Common myeloid progenitor, CD34-positive (primary cell): ENCODE results near the gene PBX4.

Source experiments
- CTCF ChIA-PET: fragments of 350-600 bp; sonication (Branson Sonifier 250); formaldehyde crosslinking; loops from one replicate; lab custom pipeline; 2021; ENCODE audit warnings: antibody characterized with exemption; lab: Charles Lee
- POLR2A ChIA-PET: fragments of 350-600 bp; sonication (Branson Sonifier 250); formaldehyde crosslinking; loops from one replicate; lab custom pipeline; 2021; ENCODE audit warnings: antibody characterized with exemption; lab: Charles Lee
- DNase-seq, 3 donors: peaks; one replicate each; pipeline versions ENCODE4 v3.0.0 to v3.0.0-alpha.2; 2013
- H3K27ac ChIP-seq, 2 experiments: 1 replicate in 1 of 2; 2 replicates in 1 of 2; pipeline ENCODE4 v1.7.0; 2013; ENCODE audit warnings: inconsistent platforms in 2 of 2, low read length in 2 of 2, mild to moderate bottlenecking in 2 of 2, low read depth in 1 of 2, moderate library complexity in 1 of 2; ENCODE audit not compliant: severe bottlenecking in 2 of 2, insufficient read depth in 1 of 2, poor library complexity in 1 of 2
- H3K27me3 ChIP-seq, 5 experiments: replicated peaks in 2 of 5; 1 replicate in 3 of 5; 2 replicates in 2 of 5; pipeline versions ENCODE4 v1.6.1 to v1.7.0; 2013; ENCODE audit warnings: low read length in 4 of 5, mild to moderate bottlenecking in 2 of 5, moderate library complexity in 2 of 5, inconsistent platforms in 1 of 5; ENCODE audit not compliant: insufficient read depth in 5 of 5, control insufficient read depth in 4 of 5
- H3K36me3 ChIP-seq, 4 experiments: 1 replicate in 2 of 4; 2 replicates in 2 of 4; pipeline versions ENCODE4 v1.6.1 to v1.7.0; 2013; ENCODE audit warnings: low read length in 3 of 4, control low read depth in 1 of 4, mild to moderate bottlenecking in 1 of 4; ENCODE audit not compliant: control insufficient read depth in 4 of 4, insufficient read depth in 4 of 4
- H3K4me1 ChIP-seq, 4 experiments: 1 replicate in 3 of 4; 2 replicates in 1 of 4; pipeline versions ENCODE4 v1.6.1 to v1.7.1; 2013; ENCODE audit warnings: low read length in 3 of 4, mild to moderate bottlenecking in 3 of 4, control low read depth in 1 of 4, inconsistent platforms in 1 of 4, moderate library complexity in 1 of 4; ENCODE audit not compliant: control insufficient read depth in 4 of 4, insufficient read depth in 4 of 4; ENCODE audit errors: control extremely low read depth in 1 of 4
- H3K4me3 ChIP-seq, 7 experiments: 1 replicate in 4 of 7; 2 replicates in 3 of 7; pipeline versions ENCODE4 v1.5.1 to v1.7.0; 2013; ENCODE audit warnings: mild to moderate bottlenecking in 7 of 7, low read length in 6 of 7, moderate library complexity in 6 of 7, inconsistent platforms in 2 of 7, low read depth in 2 of 7, control low read depth in 1 of 7; ENCODE audit not compliant: insufficient read depth in 4 of 7, control insufficient read depth in 1 of 7; ENCODE audit errors: extremely low read depth in 1 of 7
- H3K9me3 ChIP-seq, 5 experiments: 1 replicate in 4 of 5; 2 replicates in 1 of 5; pipeline versions ENCODE4 v1.6.1 to v1.7.1; 2013; ENCODE audit warnings: low read length in 4 of 5, mild to moderate bottlenecking in 2 of 5, inconsistent platforms in 1 of 5, low read depth in 1 of 5, moderate library complexity in 1 of 5; ENCODE audit not compliant: control insufficient read depth in 4 of 5, insufficient read depth in 2 of 5; ENCODE audit errors: control extremely low read depth in 1 of 5
- WGBS: methylation state at CpG from one replicate; pipeline ENCODE4 v1.1.5; 2013; ENCODE audit not compliant: insufficient coverage; 5-methylcytosine and 5-hydroxymethylcytosine counted together

Gene PBX4

GRCh38 chr19:19550972-19551852, 67.3 kb downstream of the PBX4 start:
- Histone ChIP-seq H3K27me3 (peaks cover 0 to 6% (median 0%) of the 10 kb centered on the region in 5 experiments), H3K27ac (no peak overlapping the region), H3K9me3 (no peaks in the 10 kb centered on the region), H3K4me3 (no peak overlapping the region), H3K36me3 (no peaks in the 10 kb centered on the region), H3K4me1 (no peaks in the 10 kb centered on the region)
- no peak for DNase-seq
- ChIA-PET CTCF (interaction anchor here (0.6 to 5.6 kb wide), 6 partner anchors 9 to 419 kb away, joined by 3 to 29 read pairs (median 4); partner anchors contain the start of gene NDUFA13), POLR2A (no interaction called here)
- 93% methylated on average over 10 of the region's 10 CpGs for WGBS

GRCh38 chr19:19550485-19550929, 68.0 kb downstream of the PBX4 start:
- POLR2A ChIA-PET, result no interaction called here
- H3K27me3 ChIP-seq, result peaks cover 0 to 6% (median 0%) of the 10 kb centered on the region in 5 experiments
- DNase-seq, result no peak

GRCh38 chr19:19549804-19550464, 68.6 kb downstream of the PBX4 start:
- Histone ChIP-seq H3K27me3 (peaks cover 0 to 6% (median 0%) of the 10 kb centered on the region in 5 experiments), H3K36me3 (no peaks in the 10 kb centered on the region), H3K4me3 (no peak overlapping the region), H3K9me3 (peaks cover 0 to 3% (median 0%) of the 10 kb centered on the region in 5 experiments), H3K4me1 (no peaks in the 10 kb centered on the region), H3K27ac (no peak overlapping the region)
- POLR2A ChIA-PET, result no interaction called here
- DNase-seq, result no peak
- 87% methylated on average over 21 of the region's 23 CpGs for WGBS
- CTCF ChIA-PET, result interaction anchor here (1.2 to 1.9 kb wide), 3 partner anchors 9 to 18 kb away, joined by 3 to 5 read pairs (median 4); no protein-coding TSS in a partner anchor

More at GRCh38 chr19:19550485-19550929, 68.0 kb downstream of the PBX4 start:
- CTCF ChIA-PET, result interaction anchor here (1.2 to 1.9 kb wide), 3 partner anchors 9 to 18 kb away, joined by 3 to 5 read pairs (median 4); no protein-coding TSS in a partner anchor
- Histone ChIP-seq H3K27ac (no peak overlapping the region), H3K36me3 (no peaks in the 10 kb centered on the region), H3K4me1 (no peaks in the 10 kb centered on the region), H3K4me3 (no peak overlapping the region), H3K9me3 (no peaks in the 10 kb centered on the region)
- 82% methylated on average over 8 of the region's 8 CpGs for WGBS

- Histone ChIP-seq H3K36me3 (no peaks in the 10 kb centered on the region), H3K27me3 (peaks cover 0 to 11% (median 0%) of the 10 kb centered on the region in 5 experiments), H3K4me1 (no peaks in the 10 kb centered on the region), H3K27ac (no peak overlapping the region), H3K9me3 (peaks cover 0 to 5% (median 0%) of the 10 kb centered on the region in 5 experiments), H3K4me3 (no peak overlapping the region)
- ChIA-PET POLR2A (no interaction called here), CTCF (interaction anchor here (1.7 to 1.9 kb wide), 2 partner anchors 12 to 17 kb away, joined by 4 to 5 read pairs; no protein-coding TSS in a partner anchor)
- no peak for DNase-seq
- 73% methylated on average over 8 of the region's 13 CpGs for WGBS
These were observed 69.3 kb downstream of the PBX4 start for GRCh38 chr19:19548915-19549759.

- CTCF ChIA-PET, result interaction anchor here (1.0 to 2.1 kb wide), 6 partner anchors 8 to 411 kb away, joined by 3 to 5 read pairs (median 4); partner anchors contain the start of gene GMIP
- Histone ChIP-seq H3K4me1 (no peaks in the 10 kb centered on the region), H3K4me3 (no peak overlapping the region), H3K36me3 (no peaks in the 10 kb centered on the region), H3K27ac (no peak overlapping the region), H3K9me3 (peaks cover 0 to 5% (median 0%) of the 10 kb centered on the region in 5 experiments), H3K27me3 (peaks cover 0 to 23% (median under 1%) of the 10 kb centered on the region in 5 experiments)
- 70% methylated on average over 11 of the region's 15 CpGs for WGBS
- no peak for DNase-seq
- POLR2A ChIA-PET, result no interaction called here
These were observed 70.7 kb downstream of the PBX4 start for GRCh38 chr19:19547674-19548336.

- H3K4me3 ChIP-seq, result no peak overlapping the region
- peaks cover 0 to 29% (median 2%) of the 10 kb centered on the region in 5 experiments for H3K27me3 ChIP-seq
- WGBS, result 89% methylated on average over 14 of the region's 19 CpGs
- DNase-seq, result no peak
- ChIA-PET POLR2A (no interaction called here), CTCF (interaction anchor here (1.2 to 2.1 kb wide), 4 partner anchors 9 to 97 kb away, joined by 4 to 5 read pairs (median 4); partner anchors contain the start of gene GMIP)
- H3K36me3 ChIP-seq, result no peaks in the 10 kb centered on the region
- H3K4me1 ChIP-seq, result peaks cover 0 to 5% (median 0%) of the 10 kb centered on the region in 4 experiments
- H3K27ac ChIP-seq, result no peak overlapping the region
- peaks cover 0 to 5% (median 0%) of the 10 kb centered on the region in 5 experiments for H3K9me3 ChIP-seq
These were observed 71.7 kb downstream of the PBX4 start for GRCh38 chr19:19546751-19547162.
